T1000 (cell line): ENCODE results near the gene PRM3.

Experiments
- DNase-seq: peaks from one replicate; lab custom pipeline; 2025; ENCODE audit warnings: mixed read lengths; lab: John Stamatoyannopoulos, UW

PRM3 gene

DNA sequence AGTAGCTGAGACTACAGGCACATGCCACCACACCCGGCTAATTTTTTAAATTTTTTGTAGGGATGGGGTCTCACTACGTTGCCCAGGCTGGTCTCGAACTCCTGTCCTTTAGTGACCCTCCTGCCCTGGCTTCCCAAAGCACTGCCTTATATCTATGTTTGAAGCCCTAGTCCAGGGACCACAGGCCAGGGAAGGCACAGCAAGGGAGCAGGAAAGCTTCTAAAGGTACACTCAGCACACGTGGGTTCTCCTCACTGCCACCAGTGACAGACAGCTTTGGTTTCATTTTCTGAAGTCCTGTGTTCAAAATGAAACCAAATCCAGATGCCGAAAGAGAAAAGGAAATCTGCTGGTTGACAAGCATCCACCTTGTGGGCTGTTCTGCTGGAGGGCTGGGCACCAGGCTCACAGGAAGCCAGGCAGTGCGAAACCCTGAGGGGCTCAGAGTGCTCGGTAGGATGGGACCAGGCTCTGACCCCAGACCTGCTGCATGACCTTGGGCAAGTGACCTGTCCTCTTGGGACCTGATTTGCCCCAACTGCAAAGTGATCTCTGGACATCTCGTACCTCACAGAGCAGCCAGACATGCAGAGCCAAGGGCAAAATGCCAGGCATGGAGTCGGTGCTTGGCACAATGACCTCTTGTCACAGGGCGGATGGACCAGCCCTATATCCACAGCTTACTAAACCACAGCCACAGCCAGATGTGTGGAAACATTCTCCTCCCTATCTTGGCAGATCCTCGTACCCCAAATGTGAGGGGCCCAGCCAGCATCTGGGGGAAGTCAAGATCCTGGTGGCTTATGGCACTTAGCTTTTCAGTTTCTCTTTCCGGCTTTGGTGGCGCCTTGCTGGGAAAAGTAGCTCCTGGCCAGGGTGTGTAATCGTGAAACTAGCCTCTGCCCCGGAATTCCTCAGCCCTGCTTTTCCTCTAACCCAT is 14.6 kb downstream of the PRM3 start:
- DNase-seq: no peak

DNA sequence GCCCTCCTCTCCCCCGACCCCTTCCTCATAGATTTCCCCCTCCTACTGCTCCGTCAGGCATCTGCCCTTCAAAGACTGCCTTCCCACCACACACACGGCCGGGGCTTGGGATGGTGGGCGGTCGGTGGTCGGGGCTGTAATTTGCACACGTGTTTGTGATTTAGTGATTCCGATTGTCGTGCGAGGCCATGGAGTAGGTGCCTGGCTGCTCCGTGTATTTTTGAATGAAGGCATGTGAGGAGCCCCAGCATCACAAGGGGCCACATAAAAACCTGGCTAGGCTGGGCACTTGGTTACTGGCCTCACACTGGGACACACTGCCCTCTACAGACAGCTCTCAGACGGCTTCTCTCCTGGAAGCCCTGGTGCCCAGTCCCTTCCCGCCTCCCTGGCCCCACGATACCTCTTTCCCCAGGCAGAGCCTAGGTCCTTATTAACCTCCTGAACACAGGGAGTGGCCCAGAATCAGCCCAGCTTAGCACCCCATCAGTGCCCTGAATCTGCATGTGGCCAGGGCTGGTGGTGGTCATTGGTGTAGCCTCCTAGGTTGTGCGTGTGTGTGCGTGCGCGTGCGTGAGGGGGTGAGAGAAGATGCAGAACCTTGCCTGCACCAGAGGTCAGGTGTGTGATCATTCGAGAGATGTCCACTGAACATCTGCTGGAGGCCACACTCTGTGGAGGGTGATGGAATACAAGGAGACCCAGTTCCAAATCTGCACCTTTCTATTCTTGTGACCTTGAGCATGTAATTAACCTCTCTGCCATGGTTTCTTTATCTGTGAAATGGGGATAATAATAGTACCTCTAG is 16.1 kb downstream of the PRM3 start:
- DNase-seq: peak; percentile 52

DNA sequence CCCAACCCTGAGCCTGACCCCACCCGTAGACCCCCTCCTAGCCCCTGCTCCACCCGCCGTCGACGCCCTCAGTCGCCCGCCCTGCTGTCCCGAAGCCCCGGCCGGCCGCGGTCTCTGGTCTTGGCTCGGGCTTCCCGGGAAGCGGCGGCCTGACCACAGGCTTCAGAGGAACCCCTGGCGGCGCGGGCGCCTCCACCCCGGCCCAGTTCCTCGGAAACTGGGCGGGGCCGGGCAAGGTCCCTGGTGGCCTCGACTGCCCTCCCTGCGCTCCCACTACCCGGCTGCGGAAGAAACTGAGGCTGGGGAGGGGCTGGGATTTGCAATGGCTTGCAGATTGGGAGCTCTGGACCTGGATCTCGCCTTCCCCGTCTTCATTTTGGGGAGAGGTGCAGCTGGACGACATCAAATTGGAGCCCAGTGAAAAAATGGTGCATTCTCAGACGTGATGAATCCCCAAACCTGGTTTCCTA is 16.7 kb downstream of the PRM3 start:
- DNase-seq: no peak

DNA sequence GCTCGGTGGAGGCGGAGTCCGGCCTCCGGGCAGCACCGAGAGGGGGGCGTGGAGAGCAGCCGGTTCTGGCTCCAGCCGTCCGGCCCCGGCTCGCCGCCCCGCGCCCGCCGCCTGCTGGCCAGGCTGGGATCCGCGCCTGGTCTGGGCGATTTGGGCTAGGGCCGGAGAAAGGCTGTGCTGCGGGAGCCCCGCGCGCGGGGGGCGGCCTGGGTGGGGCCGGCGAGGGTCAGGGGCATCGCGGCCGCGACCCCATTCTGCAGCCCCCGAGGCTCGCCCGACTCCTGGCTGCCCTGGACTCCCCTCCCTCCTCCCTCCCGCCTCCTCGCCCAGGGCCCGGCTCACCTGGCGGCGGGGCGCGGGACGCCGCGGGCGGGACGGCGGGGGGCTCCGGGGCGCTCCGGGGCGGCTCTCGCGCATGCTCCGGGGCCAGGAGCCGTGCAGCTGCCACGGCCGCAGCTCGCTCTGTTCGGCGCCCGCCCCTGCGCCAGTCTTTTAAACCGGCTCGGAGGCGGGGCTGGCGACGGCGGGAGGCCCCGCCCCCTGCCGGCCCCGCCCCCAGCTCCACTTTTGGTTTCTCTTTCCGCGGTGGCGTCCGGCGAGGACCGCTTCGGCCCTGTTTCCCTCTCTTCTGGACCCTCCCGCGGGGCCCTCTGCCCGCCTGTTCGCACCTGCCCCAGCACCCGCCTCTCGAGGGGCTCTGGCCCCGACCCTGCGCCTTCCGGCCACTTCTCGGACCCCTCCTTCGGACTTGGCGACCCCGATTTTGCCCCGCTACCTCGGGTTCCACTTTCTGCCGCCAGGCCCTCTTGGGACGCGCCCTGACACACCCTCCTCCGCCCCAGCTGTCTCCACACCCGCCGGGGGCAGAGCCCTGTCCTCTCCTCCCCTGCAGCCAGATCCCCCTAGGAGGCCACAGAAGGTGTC is 17.4 kb downstream of the PRM3 start, which contains the start of gene SOCS1:
Gene SOCS1, minus strand, starts transcription at position 468 of the 924 bp plus-strand sequence. CDS start 726 bp downstream, outside the sequence.
- peak; percentile 98 for DNase-seq

DNA sequence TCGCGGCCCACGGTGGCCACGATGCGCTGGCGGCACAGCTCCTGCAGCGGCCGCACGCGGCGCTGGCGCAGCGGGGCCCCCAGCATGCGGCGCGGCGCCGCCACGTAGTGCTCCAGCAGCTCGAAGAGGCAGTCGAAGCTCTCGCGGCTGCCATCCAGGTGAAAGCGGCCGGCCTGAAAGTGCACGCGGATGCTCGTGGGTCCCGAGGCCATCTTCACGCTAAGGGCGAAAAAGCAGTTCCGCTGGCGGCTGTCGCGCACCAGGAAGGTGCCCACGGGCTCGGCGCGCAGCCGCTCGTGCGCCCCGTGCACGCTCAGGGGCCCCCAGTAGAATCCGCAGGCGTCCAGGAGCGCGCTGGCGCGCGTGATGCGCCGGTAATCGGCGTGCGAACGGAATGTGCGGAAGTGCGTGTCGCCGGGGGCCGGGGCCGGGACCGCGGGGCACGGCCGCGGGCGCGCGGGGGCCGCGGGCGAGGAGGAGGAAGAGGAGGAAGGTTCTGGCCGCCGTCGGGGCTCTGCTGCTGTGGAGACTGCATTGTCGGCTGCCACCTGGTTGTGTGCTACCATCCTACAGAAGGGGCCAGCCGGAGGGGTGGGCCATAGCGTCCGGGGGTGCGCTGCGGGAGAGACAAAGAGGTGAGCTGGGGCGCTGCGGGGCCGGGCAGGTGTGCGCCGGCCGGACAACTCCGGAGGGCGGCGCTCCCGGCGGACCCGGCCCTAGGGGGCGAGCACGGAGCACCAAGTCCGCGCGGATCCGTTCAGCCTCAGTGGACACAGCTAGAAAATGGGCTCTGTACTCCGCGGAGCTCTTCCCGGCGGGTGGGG is 18.3 kb downstream of the PRM3 start:
- DNase-seq: peak; percentile 19

DNA sequence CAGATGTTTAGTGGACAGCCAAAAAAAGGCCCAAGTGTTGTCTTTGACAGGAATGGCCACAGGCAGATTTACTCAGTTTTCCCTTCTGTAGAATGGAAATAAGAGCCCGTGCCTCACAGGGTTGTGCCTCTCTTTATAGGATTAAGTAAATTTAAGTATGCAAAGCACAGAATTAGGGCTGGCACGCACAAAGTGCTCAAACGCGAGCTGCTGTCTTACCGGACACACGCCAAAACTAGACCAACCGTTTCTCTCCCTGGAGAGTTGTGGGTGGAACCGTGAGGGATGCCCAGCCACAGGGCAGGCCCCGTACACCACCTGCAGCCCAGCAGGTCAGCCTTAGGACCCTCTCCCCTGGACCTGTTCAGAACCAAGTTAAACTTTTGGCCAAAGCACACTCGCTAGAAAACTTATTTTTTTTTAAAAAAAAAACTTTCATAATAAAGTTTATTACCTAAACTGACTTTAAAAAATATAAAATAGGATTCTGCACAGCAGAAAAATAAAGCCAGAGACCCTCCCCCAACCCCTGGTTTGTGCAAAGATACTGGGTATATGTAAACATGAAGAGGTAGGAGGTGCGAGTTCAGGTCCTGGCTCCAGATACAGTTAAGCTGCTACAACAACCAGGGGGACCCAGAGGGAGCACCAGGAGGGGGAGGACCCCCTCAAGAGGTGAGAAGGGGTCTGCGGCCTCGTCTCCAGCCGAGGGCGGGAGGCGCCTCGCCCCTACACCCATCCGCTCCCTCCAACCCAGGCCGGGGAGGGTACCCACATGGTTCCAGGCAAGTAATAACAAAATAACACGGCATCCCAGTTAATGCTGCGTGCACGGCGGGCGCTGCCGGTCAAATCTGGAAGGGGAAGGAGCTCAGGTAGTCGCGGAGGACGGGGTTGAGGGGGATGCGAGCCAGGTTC is 19.2 kb downstream of the PRM3 start:
- DNase-seq: no peak

DNA sequence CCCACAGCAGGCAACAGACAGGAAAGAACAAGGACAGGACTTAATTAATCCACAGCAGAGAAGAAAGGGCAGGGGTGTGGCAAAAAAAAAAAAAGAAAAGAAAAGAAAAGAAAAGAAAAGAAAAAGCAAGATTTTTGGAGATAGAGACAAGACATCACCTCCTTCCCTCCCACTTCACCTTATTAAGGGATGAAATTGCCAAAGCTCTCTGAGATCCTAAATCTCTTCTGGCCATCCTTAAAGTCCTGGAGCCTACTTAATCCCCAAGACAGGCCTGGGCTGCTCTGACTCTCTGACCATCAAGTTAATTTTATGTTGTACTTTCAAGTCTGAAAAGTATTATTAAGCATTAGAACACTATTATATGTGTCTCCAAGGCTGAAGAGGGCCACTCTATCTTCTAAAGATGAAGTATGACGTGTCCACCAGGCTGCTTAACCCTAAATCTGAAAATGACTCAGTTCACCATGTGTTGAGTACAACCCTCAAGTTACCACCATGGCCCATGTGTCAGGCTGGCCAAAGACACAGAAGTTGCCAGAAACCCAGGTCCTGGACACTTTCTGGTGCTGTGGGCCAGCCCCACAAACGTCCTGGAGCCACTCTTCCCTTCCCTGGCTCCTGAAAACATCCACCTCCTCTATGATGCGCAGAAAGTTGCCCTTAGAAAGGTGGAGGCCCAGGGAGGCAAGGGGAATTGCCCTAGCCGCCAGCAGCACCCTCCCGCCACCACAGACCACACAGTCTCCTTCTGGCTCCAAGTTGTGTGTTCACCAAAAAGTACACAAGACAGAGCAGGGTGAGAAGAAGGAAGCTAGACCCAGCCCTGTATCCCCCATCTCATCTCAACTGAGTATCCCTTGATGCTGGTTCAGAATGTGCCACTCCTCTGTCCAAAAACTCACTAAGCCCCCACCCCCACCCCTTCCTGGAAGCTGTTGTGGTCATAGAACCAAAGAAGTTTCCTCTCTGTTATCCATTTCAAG is 20.1 kb downstream of the PRM3 start:
- no peak for DNase-seq

DNA sequence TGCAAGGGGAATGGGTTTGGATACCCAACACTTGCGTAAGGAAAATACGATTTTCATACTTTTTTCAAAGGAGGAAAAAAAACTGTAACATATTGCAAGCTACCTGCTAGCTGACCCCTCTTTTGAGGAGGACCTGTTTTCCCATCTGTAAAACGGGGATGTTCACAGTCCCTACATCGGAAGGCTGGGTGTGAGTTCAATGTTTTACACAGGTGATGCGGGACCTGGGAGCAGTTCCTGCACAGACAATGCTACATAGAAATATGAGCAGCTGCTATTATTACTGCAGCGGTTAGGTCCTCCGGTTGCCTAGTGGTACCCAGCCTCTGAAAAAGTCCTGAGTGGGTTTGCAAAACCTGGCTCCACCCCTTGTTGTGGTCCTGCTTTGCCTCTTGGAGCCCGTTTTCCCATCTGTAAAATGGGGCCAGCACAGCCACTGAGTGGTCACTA is 20.9 kb downstream of the PRM3 start:
- DNase-seq: no peak

DNA sequence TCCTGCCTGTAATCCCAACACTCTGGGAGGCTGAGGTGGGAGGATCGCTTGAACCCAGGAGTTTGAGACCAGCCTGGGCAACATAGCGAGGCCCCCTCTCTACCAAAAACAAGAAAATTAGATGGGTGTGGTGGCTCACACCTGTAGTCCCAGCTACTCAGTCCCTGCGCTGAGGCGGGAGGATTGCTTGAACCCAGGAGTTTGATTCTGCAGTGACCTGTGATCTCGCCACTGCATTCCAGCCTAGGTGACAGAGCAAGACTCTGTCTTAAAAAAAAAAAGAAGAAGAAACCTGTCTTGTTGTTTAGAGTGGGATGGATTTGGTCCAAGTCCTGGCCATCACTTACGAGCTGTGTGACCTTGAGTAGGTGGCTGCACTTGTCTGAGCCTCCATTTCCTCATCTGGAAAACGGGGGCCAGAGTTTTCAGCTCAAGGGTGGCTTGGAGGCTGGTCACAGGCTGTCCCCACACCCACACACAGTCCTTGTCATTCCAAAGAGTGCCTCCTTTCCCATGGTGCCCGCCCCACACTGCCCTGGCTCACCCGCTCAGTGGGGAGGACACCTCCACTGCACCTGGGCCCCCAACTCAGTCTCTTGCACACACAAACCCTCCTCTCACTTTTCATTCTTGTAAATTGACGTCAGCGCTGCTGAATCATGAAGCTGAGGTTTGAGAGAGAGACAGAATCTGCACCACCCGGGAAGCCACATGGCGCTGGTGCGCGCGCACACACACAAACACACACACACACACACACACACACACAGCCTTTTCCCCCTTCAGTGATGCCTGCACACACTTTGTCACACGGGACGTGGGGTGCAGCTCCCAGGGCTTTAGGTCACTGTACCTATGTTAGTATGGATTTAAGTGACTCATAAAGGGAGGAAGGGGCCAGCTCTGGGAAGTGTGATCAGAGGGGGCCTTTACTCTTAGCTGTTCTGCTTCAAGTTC is 21.6 kb downstream of the PRM3 start:
- DNase-seq: no peak

DNA sequence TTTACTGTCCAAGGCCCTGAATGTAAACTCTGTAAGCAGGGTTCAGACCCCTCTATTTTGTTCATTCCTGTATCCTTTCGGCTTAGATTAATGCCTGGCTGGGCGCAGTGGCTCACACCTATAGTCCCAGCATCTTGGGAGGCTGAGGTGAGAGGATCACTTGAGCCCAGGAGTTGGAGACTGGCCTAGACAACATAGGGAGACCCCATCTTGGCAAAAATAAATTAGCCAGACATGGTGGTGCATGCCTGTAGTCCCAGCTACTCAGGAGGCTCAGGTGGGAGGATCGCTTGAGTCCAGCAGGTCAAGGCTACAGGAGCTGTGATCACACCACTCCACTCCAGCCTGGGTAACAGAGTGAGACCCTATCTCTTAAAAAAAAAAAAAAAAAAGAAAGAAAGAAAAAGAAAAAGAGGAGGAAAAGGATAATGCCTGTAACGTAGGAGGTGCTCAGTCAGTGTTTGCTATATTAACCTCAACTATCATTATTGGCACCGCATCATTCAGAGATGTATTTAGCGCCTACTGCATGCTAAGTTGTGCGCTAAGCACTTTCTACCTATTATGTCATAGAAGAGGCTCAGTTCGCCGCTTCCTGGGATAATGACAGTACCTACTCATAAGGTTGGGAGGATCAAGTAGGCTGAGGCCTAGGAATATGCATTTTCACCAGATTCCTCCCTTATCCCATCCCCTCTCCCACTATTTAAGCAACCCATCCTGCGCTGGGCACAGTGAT is 22.5 kb downstream of the PRM3 start:
- DNase-seq: no peak

DNA sequence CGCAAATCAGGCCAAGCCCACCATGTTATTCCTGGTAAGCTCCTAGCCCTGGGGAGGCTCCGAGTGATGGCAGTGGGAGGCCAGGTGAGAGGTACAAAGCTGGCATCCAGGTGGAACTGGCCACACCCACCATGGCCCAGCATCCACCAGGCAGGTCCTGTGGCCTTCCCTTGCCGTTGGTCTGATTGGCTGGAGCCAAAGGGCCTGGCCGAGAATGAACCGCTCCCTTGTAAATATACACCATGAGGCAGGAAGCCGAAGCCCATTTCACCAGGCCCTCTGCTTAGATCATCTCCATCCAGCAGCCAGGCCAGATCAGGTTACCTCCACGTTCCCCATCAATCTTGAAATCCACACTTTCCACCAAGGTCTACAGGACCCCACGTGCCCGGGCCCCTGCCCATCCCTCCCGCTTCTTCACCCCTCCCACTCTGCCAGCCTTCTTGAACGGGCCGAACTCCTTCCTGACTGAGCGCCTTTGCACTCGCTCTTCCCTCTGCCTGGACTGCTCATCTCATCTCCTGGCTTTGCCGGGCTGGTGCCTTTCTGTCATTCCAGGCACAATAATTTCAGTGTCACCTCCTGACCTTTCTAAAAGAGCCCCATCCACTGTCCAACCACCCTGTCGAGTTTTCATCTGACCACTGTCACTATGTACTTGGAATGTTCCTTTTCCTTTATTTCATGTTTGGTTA is 23.2 kb downstream of the PRM3 start:
- no peak for DNase-seq

DNA sequence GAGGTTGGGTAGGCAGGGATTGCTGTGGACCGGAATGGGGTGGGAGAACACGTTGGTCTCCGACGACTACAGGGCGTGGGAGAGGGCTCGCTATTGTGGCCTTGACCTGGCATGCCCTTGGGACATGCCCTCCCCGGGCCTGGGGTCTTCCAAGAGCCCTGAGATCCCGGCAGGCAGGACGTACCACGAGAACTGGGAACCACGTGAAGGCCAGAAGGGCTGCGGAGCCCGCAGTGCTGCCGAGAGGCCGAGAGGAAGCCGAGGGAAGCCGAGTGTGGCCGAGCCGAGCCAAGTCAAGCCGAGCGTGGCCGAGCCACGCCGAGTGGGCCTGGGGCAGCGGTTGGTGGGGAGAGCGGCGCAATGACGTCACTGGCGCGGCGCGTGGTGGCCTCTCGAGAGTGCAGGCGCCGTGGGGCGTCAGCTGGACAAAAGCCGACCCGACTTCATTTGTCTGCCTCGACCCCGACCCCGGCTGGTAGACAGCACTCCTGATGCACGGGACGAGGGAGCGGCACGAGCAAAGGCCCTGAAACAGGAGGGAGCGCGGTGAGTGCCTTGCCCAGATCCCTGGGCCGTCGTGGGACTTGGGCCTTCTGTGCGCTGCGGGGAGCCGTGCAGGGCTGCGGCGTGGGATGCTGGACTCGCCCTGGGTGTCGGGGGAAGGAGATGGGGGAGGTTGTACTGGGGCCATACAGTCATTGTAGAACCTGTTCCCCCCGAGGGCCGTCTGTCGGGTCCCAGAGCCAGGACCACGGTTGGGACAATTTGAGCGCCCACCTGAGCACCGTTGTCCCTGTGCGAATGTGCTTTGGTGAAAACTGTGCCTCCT is 24.0 kb downstream of the PRM3 start:
- no peak for DNase-seq

DNA sequence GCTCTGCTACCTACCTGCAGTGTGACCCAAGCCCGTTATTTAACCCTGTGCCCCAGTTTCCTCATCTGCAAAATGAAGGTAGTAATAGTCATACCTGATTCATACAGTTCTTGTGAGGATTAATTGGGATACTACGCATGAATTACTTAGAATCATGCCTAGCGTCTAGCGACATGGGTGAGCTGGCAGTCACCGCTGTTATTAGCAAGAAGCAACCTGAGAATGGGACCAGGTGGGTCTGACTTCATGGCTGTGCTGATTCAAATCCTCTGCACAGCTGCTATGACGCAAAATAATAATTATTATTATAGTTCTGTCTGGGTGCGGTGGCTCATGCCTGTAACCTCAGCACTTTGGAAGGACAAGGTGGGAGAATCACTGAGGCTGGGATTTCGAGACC is 25.3 kb downstream of the PRM3 start:
- DNase-seq: no peak

DNA sequence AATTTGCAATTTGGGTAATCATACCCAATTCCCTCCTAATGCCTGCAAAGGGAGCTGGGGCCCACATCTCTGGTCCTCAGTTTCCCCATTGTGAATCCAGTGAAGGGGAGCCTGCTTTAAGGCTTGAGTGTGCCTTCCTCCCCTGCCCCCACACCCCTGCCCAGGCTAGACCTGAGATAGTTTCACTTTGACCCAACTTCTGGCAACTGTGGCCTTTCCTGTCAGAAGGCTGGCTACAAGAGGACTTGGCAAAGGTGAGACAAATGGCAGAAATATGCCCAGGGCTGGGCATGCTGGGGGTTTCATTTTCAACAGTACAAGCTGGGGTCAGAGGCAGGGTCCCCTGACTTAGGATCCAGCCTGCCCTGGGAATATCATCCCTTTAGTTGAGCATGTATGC is 27.4 kb downstream of the PRM3 start:
- DNase-seq: no peak

DNA sequence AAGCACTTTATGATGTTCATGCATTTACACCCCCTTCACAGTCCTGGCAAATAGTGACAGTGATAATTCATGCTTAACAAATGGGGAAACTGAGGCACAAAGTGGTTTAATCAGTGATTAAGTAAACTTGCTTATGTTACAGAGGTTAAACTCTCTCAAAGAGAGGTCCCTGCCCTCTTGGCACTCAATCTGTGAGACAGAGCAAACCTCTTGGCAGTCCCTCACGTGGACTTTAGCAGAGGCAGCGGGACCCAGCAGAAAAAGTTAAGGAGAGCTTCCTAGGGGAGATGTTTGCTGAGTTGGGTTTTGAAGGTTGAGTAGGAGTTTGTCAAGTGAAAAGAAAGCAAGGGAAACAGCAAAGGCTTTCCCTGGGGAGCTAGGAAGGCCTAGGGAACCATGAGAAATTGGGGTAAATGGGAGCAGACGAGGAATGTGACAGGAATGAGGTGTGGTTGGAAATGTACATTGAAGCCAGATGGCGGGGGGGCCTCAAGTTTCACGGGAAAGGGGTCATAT is 28.1 kb downstream of the PRM3 start:
- DNase-seq: no peak
